Measurements from ENCODE around the gene SNAPC3. TPM values are rescaled to one million over a fixed set of nuclear protein-coding genes. Genes with fewer than 3 reads are reported as not detected.

SNAPC3 gene
- polyA plus RNA-seq, 1 donor (not counting 4 experiments of a cell fraction or from before 2014, with no cell fraction given), result 29.9 TPM

DNA sequence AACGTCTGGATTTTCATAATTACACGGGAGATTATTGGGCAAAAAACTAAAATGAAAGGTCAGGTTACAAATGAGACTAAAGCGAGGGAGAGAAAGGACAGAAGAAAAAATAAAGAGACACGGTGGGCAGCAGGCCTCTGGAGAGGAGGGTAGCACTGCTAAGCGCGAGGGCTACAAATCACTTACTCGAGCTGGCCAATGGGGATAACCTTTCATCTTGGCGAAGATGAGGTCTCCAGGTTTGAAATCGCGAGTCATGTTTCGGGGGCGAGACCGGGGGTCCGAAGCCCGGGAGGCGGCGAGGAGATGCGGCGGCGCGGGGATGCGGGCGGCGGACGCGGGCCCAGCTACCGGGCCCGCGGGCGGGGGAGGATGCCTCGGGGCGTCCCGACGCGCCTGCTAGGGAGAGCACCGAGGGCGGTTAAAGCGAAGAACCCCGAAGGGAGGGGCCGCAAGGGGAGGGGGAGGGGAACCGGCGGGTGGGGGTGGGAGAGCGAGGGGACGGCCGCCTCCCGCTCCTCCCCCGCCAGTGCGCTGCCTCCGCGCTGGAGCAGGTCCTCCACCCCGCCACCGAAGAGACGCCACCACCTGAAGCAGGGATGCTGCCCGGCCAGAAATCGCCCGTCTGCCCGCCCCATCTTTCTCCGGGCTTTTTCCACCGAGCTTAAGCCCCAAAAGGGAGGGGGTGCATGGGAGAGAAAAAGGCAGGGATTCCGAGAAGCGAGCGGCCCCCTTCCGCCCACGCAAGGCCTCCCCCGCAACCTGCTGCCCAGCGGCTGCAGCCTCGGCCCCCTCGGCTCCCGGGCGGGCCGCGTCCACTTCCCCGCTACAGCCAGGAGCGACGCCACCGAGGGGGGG is 87.5 kb downstream of the SNAPC3 start:
- peaks cover 10% of the 10 kb centered on the region for H3K4me1 ChIP-seq (ENCODE audit: control insufficient read depth, extremely low read depth, insufficient read depth, low read length)
- no peaks in the 10 kb centered on the region for H3K9me1 ChIP-seq (ENCODE audit: control insufficient read depth, extremely low read depth, insufficient read depth, low read length)
- no peaks in the 10 kb centered on the region for H3K27me3 ChIP-seq (ENCODE audit: control insufficient read depth, extremely low read depth, insufficient read depth, low read length)
- peak overlapping the region; percentile 90 for H3K9ac ChIP-seq (ENCODE audit: control insufficient read depth, extremely low read depth, insufficient read depth, low read length)
- no peaks in the 10 kb centered on the region for H4K20me1 ChIP-seq (ENCODE audit: control insufficient read depth, extremely low read depth, insufficient read depth, low read length)
- TF ChIP-seq, protein P1, sequence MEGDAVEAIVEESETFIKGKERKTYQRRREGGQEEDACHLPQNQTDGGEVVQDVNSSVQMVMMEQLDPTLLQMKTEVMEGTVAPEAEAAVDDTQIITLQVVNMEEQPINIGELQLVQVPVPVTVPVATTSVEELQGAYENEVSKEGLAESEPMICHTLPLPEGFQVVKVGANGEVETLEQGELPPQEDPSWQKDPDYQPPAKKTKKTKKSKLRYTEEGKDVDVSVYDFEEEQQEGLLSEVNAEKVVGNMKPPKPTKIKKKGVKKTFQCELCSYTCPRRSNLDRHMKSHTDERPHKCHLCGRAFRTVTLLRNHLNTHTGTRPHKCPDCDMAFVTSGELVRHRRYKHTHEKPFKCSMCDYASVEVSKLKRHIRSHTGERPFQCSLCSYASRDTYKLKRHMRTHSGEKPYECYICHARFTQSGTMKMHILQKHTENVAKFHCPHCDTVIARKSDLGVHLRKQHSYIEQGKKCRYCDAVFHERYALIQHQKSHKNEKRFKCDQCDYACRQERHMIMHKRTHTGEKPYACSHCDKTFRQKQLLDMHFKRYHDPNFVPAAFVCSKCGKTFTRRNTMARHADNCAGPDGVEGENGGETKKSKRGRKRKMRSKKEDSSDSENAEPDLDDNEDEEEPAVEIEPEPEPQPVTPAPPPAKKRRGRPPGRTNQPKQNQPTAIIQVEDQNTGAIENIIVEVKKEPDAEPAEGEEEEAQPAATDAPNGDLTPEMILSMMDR (optimal IDR thresholded peaks at IDR 0.05 in 1 of 3, IDR thresholded peaks at IDR 0.05 in 1 of 3, conservative IDR thresholded peaks at IDR 0.05 in 1 of 3; ENCODE audit: extremely low read depth in 1 of 3, insufficient read depth in 2 of 3, low read length in 3 of 3), result no peak
- no peak for TF ChIP-seq EZH2 (IDR thresholded peaks at IDR 0.05; ENCODE audit: low read length)
- peak overlapping the region; percentile 89 for H2AFZ ChIP-seq (ENCODE audit: control insufficient read depth, low read length)
- dilution Hi-C loops (cut with MboI; ENCODE audit: extremely low pct_ligation_motif_present, low sequenced_read_pairs), result no loop called here
- H3K4me3 ChIP-seq (ENCODE audit: control insufficient read depth in 2 of 3, extremely low read depth in 1 of 3, insufficient read depth in 2 of 3, low read depth in 1 of 3, low read length in 3 of 3), result peak overlapping the region; percentile 75 to 86 (median 86)
- H3K4me2 ChIP-seq (ENCODE audit: control insufficient read depth, extremely low read depth, insufficient read depth, low read depth, low read length), result peak overlapping the region; percentile 92
- DNase-seq (ENCODE audit: low read depth, low spot score) (no peak), FAIRE-seq (no peak)
- peak overlapping the region; percentile 93 for H3K27ac ChIP-seq (ENCODE audit: control insufficient read depth, insufficient read depth, low read length)
- H3K36me3 ChIP-seq (ENCODE audit: control insufficient read depth in 2 of 2, extremely low read depth in 1 of 2, insufficient read depth in 2 of 2, low read length in 2 of 2), result no peaks in the 10 kb centered on the region
- peaks cover 3% of the 10 kb centered on the region for H3K79me2 ChIP-seq (ENCODE audit: control insufficient read depth, insufficient read depth, low read length)
- H3K9me3 ChIP-seq (ENCODE audit: control insufficient read depth, low read depth, low read length), result no peaks in the 10 kb centered on the region

- dilution Hi-C loops (cut with MboI; ENCODE audit: extremely low pct_ligation_motif_present, low sequenced_read_pairs), result no loop called here
- H4K20me1 ChIP-seq (ENCODE audit: control insufficient read depth, extremely low read depth, insufficient read depth, low read length), result no peaks in the 10 kb centered on the region
- peak within 1 kb of the TSS; percentile 90 for H3K9ac ChIP-seq (ENCODE audit: control insufficient read depth, extremely low read depth, insufficient read depth, low read length)
- no peaks in the 10 kb centered on the region for H3K27me3 ChIP-seq (ENCODE audit: control insufficient read depth, extremely low read depth, insufficient read depth, low read length)
- peak within 1 kb of the TSS; percentile 75 to 86 (median 86) for H3K4me3 ChIP-seq (ENCODE audit: control insufficient read depth in 2 of 3, extremely low read depth in 1 of 3, insufficient read depth in 2 of 3, low read depth in 1 of 3, low read length in 3 of 3)
- peak within 1 kb of the TSS; percentile 93 for H3K27ac ChIP-seq (ENCODE audit: control insufficient read depth, insufficient read depth, low read length)
- FAIRE-seq, result no peak
- no peaks in the 10 kb centered on the region for H3K36me3 ChIP-seq (ENCODE audit: control insufficient read depth in 2 of 2, extremely low read depth in 1 of 2, insufficient read depth in 2 of 2, low read length in 2 of 2)
- H3K9me1 ChIP-seq (ENCODE audit: control insufficient read depth, extremely low read depth, insufficient read depth, low read length), result no peaks in the 10 kb centered on the region
- no peak for TF ChIP-seq EZH2 (IDR thresholded peaks at IDR 0.05; ENCODE audit: low read length)
- TF ChIP-seq, protein P1 (optimal IDR thresholded peaks at IDR 0.05 in 1 of 3, IDR thresholded peaks at IDR 0.05 in 1 of 3, conservative IDR thresholded peaks at IDR 0.05 in 1 of 3; ENCODE audit: extremely low read depth in 1 of 3, insufficient read depth in 2 of 3, low read length in 3 of 3), result no peak
- H3K79me2 ChIP-seq (ENCODE audit: control insufficient read depth, insufficient read depth, low read length), result peaks cover 3% of the 10 kb centered on the region
- H3K9me3 ChIP-seq (ENCODE audit: control insufficient read depth, low read depth, low read length), result no peaks in the 10 kb centered on the region
- H3K4me2 ChIP-seq (ENCODE audit: control insufficient read depth, extremely low read depth, insufficient read depth, low read depth, low read length), result peak within 1 kb of the TSS; percentile 92
- no peak for DNase-seq (ENCODE audit: low read depth, low spot score)
- H2AFZ ChIP-seq (ENCODE audit: control insufficient read depth, low read length), result peak within 1 kb of the TSS; percentile 89
- H3K4me1 ChIP-seq (ENCODE audit: control insufficient read depth, extremely low read depth, insufficient read depth, low read length), result peaks cover 10% of the 10 kb centered on the region
Measured at GRCh38 chr9:15510789-15511575, 88.3 kb downstream of the SNAPC3 start, which contains the start of gene PSIP1. TSS of gene PSIP1 (minus strand) at chr9:15510970. CDS start at chr9:15510188, 782 bp downstream.

Small RNA genes lying within 50 kb of the gene (small RNA-seq; reads per million reads assigned to genes)
- 0 reads per million in 3 experiments for gene RNU6-319P (ENCODE audit: insufficient read length in 3 of 3, low read depth in 3 of 3, low replicate concordance in 1 of 3)

Other genes starting within 250 kb of the SNAPC3 start
- 6.3 to 9.7 TPM (median 7.0 TPM) in 3 replicates for gene TTC39B, start 115.7 kb upstream of the SNAPC3 start, polyA plus RNA-seq
- 3.5 to 14.7 TPM (median 7.8 TPM) in 3 replicates for gene PSIP1, start 88.1 kb downstream of the SNAPC3 start, polyA plus RNA-seq
- gene CCDC171, start 130.2 kb downstream of the SNAPC3 start, polyA plus RNA-seq, result 0.34 to 0.72 TPM (median 0.46 TPM) in 3 replicates

Measured in keratinocyte (primary cell).